IPS-15b (cell line): Measurements from ENCODE around the gene ALKBH5.

Source experiments
- H3K27me3 ChIP-seq: one replicate; pipeline ENCODE4 v1.6.1; 2013; ENCODE audit warnings: low read length; ENCODE audit not compliant: control insufficient read depth, insufficient read depth
- H3K36me3 ChIP-seq: one replicate; pipeline ENCODE4 v1.6.1; 2013; ENCODE audit warnings: low read length; ENCODE audit not compliant: control insufficient read depth, insufficient read depth
- H3K4me1 ChIP-seq: one replicate; pipeline ENCODE4 v1.6.1; 2013; ENCODE audit warnings: mild to moderate bottlenecking, low read length; ENCODE audit not compliant: control insufficient read depth, insufficient read depth
- H3K4me3 ChIP-seq: one replicate; pipeline ENCODE4 v1.5.1; 2013; ENCODE audit warnings: low read depth, low read length
- H3K9ac ChIP-seq: one replicate; pipeline ENCODE4 v1.6.1; 2013; ENCODE audit warnings: low read depth, mild to moderate bottlenecking, low read length
- H3K9me3 ChIP-seq: one replicate; pipeline ENCODE4 v1.6.1; 2013; ENCODE audit warnings: mild to moderate bottlenecking, low read length; ENCODE audit not compliant: control insufficient read depth, insufficient read depth

ALKBH5 gene

DNA sequence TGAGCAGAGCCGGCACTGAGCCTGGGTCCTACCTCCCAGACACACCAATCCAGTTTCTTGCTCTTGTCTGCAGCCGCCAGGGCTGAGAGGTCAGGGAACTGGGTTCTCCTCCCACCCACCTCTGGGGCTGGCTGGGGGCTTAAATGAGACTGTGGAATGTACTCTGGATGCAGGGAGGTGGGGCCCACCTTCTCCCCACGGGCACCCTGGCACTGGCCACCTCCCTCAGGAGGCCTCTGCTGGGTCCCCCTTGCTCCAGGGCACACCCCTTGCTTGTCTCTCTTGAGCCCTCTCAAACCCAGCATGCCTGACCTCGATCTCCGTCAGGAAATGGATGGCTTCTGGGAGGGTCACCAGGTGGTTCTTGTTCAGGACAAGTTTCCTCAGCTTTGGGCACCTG is 68.5 kb downstream of the ALKBH5 start:
- H3K36me3 ChIP-seq = peaks cover 73% of the 10 kb centered on the region

DNA sequence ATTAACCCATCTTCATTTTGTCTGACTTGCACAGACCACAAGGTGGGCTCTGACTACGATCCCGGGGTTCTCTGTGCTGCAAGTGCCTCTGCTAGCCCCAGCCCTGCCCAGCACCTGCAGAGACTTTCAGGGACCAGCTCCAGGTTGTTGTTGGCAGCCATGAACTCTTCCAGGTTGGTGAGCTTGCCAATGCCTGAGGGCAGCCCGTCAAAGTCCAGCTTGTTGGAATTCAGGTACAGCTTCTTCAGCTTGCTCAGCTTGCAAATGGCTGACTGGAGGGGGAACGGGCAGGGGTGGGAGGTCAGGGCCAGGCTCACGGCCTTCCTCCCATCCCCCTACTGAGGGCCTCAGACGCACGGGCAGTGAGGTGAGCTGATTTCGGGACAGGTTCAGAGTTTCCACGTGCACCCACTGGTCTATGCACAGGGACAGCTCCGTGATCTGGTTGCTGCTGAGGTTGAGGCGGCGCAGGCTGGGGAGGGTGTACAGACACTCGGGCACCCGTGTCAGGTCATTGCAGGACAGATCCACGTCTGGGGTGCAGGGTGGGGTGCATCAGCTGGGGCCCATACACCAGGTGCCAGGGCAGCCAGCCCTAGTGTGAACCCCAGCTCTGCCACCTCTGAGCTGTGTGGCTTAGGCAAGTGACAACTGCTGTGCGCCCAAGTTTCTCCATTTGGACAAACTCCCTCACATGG is 69.7 kb downstream of the ALKBH5 start:
- peaks cover 4% of the 10 kb centered on the region for H3K4me1 ChIP-seq
- peaks cover 64% of the 10 kb centered on the region for H3K36me3 ChIP-seq
- H3K4me3 ChIP-seq = no peak overlapping the region
- H3K9me3 ChIP-seq = no peaks in the 10 kb centered on the region
- H3K9ac ChIP-seq = no peak overlapping the region
- no peaks in the 10 kb centered on the region for H3K27me3 ChIP-seq

More for the DNA sequence above, 68.5 kb downstream of the ALKBH5 start:
- Histone ChIP-seq H3K4me1 (peaks cover 8% of the 10 kb centered on the region), H3K27me3 (no peaks in the 10 kb centered on the region), H3K9me3 (no peaks in the 10 kb centered on the region), H3K4me3 (no peak overlapping the region), H3K9ac (no peak overlapping the region)

DNA sequence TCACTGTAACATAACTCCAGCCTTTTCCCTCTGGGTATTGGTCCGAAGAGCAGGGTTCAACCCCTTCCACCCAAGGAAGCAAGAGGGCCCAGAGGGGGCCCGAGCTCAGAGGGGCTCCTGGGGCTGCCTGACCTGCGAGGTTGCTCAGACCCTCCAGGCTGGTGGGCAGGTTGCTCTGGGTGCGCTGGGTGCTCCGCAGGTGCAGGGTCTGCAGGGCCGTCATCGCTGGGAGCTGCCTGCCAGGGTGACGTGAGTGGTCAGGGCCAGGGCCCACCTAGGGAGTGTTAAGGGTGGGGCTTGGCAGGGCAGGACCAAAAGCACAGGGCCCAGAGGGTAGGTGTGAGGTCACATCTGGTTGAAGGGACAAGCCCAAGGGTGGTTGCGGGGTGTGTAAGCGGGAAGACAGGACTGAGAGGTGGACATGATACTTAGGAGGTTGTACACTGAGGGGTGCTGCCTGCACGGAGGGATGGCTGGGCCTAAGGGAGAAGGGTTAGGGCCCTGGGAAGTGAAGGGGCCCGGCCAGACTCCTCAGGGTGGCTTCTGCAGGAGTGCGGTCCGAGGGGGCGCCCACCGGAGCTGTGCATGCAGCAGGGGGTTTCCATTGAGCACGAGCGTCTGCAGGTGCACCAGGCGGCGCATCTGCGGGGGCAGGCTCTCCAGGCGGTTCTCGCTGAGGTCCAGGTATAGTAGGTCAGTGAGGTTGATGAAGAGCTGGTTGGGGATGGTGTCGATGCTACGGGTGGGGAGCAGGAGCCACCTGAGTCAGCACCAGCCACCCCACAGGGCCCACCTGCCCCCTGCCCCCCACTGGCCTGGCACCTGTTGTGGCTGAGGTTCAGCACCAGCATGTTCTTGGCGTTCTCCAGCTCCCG is 70.6 kb downstream of the ALKBH5 start:
- peaks cover 4% of the 10 kb centered on the region for H3K4me1 ChIP-seq
- peaks cover 60% of the 10 kb centered on the region for H3K36me3 ChIP-seq

GRCh38 chr17:18254888-18255649 is 71.4 kb downstream of the ALKBH5 start:
- Histone ChIP-seq H3K9me3 (no peaks in the 10 kb centered on the region), H3K4me3 (no peak overlapping the region), H3K4me1 (peaks cover 4% of the 10 kb centered on the region), H3K36me3 (peaks cover 60% of the 10 kb centered on the region), H3K9ac (no peak overlapping the region), H3K27me3 (no peaks in the 10 kb centered on the region)

More for the DNA sequence above, 70.6 kb downstream of the ALKBH5 start:
- no peak overlapping the region for H3K9ac ChIP-seq
- H3K27me3 ChIP-seq = no peaks in the 10 kb centered on the region
- no peak overlapping the region for H3K4me3 ChIP-seq
- H3K9me3 ChIP-seq = no peaks in the 10 kb centered on the region

GRCh38 chr17:18256351-18256750 is 72.7 kb downstream of the ALKBH5 start:
- no peak overlapping the region for H3K9ac ChIP-seq
- H3K9me3 ChIP-seq = no peaks in the 10 kb centered on the region
- no peak overlapping the region for H3K4me3 ChIP-seq
- H3K4me1 ChIP-seq = peaks cover 4% of the 10 kb centered on the region
- no peaks in the 10 kb centered on the region for H3K27me3 ChIP-seq
- H3K36me3 ChIP-seq = peaks cover 47% of the 10 kb centered on the region

- H3K4me3 ChIP-seq = peak overlapping the region; percentile 80
- no peaks in the 10 kb centered on the region for H3K9me3 ChIP-seq
- peaks cover 4% of the 10 kb centered on the region for H3K4me1 ChIP-seq
- H3K36me3 ChIP-seq = peaks cover 44% of the 10 kb centered on the region
- no peak overlapping the region for H3K9ac ChIP-seq
- no peaks in the 10 kb centered on the region for H3K27me3 ChIP-seq
Measured at GRCh38 chr17:18256776-18257175, 73.1 kb downstream of the ALKBH5 start.

DNA sequence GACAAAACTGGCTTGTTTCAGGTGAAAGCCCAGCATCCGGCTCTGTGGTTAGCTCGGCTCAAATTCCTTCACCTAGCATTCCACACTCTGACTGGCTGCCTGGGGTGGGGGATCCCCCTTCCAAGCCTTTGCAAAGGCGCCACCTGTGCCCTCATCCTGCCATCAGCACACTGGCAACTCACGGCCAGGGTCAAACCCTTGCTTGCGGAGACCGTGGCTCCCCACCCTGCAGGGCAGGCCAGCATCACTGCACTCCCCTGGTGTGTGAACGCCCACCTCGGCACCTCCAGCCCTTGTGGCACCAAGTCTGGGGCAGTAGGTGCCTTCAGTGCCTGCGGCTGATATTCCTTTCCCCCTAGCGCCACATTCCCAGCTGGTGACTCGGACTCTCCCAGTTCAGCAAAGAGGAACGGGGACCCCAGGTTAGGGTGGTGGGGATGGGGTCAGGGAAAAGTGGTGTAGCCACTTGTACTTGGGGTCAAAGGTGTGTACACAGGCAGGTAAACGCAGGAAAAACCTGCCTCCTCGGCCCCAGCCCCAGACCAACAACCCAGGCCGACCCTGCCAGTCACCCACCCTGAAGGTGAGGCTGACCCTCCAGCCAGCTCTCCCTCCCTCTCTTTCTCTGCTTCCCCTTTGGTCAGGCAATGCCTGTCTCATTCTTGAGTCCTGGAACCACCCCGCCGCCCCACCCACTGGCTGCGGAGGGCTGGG is 73.8 kb downstream of the ALKBH5 start:
- Histone ChIP-seq H3K27me3 (no peaks in the 10 kb centered on the region), H3K36me3 (peaks cover 37% of the 10 kb centered on the region), H3K9ac (peak overlapping the region; percentile 61), H3K9me3 (no peaks in the 10 kb centered on the region), H3K4me3 (peak overlapping the region; percentile 80), H3K4me1 (peaks cover 4% of the 10 kb centered on the region)

DNA sequence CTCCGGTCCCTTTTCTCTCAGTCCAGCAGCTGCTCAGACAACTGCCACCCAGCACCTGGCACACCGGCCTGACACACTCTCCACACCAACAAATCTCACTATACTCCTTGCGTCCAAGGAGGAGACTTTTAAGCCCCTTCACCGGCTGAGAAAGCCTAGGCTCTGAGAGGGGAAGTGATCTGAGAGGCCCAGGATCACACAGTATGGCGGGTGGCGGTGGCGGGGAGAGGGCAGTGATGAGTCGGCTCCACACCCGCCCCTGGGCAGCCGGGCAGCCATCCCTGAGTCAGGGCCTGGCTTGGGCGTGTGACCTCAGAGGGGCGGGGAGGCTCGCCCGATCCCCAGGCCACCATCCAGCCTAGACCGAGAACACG is 74.3 kb downstream of the ALKBH5 start:
- H3K27me3 ChIP-seq = no peaks in the 10 kb centered on the region
- peak overlapping the region; percentile 61 for H3K9ac ChIP-seq
- peaks cover 4% of the 10 kb centered on the region for H3K4me1 ChIP-seq
- no peaks in the 10 kb centered on the region for H3K9me3 ChIP-seq
- H3K4me3 ChIP-seq = peak overlapping the region; percentile 80
- H3K36me3 ChIP-seq = peaks cover 32% of the 10 kb centered on the region

GRCh38 chr17:18258356-18259038 is 74.9 kb downstream of the ALKBH5 start, which contains the start of gene FLII:
FLII (minus strand) TSS chr17:18258738; CDS start chr17:18258690, 48 bp downstream.
- no peaks in the 10 kb centered on the region for H3K27me3 ChIP-seq
- H3K36me3 ChIP-seq = peaks cover 32% of the 10 kb centered on the region
- H3K9ac ChIP-seq = peak within 1 kb of the TSS; percentile 61
- no peaks in the 10 kb centered on the region for H3K9me3 ChIP-seq
- peaks cover 4% of the 10 kb centered on the region for H3K4me1 ChIP-seq
- peak within 1 kb of the TSS; percentile 80 for H3K4me3 ChIP-seq
